Measurements from ENCODE around the gene LEPROT.

GRCh38 chr1:65378247-65378946, 42.1 kb upstream of the LEPROT start:
- TF ChIP-seq ZNF274 (IDR thresholded peaks at IDR 0.05; ENCODE audit: low read depth, low read length) (no peak), SUZ12 (IDR thresholded peaks at IDR 0.05; ENCODE audit: extremely low read depth, insufficient read depth, insufficient read length) (no peak)
